HG02763 (cell line): ENCODE results near the gene PDGFD.

Experiments
- ATAC-seq: cut with Tn5 transposase; IDR thresholded peaks from one replicate; pipeline ENCODE4 v1.9.1; 2021; ENCODE audit warnings: mild to moderate bottlenecking, moderate library complexity; ENCODE audit not compliant: unreplicated experiment

The PDGFD gene

GRCh38 chr11:103927535-103927934, 236.4 kb downstream of the PDGFD start:
- peak; percentile 22 for ATAC-seq

DNA sequence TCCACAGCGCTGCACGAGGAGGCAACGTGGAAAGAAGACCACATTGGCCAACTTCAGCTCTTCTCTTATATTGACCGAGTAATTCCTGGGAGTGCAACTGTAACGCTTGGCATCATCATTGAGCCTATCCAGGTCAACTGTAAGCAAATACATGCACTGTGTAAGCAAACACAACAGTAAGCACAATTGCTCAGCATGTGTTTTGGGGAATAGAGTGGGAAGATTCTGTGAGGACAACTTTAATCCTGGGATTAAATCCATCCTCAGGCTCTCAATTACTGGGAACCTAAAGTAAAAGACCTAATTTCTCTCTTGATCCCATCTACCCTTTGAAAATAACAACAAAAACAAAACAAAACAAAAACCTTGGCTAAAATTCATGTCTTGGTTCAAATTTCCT, 237.0 kb downstream of the PDGFD start:
- no peak for ATAC-seq

DNA sequence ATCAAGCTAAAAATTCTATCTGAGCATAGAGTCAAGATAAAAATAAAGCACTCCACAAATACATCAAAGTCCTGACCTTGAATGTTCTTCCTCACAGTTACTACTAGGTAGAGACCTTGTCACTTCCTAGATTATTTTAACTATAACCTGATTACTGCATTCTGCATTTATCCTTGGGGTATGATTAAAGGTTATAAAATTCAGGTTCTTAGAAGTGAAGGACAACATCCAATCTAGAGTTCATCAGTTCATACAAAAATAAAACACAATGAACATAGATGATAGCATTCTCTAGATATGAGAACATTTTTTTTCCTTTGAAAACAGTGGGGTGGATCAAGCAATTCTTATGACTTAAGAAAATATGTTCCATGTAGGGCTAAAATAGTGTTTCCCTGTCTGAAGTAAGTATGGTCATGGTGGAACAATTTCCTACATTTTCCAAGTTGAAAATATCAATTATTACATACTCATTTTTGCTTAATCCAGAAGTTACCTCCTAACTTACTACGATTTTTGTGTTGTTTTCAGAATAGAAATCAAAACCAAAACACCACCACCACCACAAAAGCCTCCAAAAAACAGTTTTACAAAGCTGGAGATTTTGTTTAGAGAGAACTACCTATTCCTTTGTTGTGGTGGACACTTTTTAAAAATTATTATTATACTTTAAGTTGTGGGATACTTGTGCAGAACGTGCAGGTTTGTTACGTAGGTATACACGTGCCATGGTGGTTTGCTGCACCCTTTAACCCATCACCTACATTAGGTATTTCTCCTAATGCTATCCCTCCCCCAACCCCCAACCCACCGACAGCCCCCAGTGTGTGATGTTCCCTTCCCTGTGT, 239.6 kb downstream of the PDGFD start:
- ATAC-seq: no peak

GRCh38 chr11:103923451-103923931, 240.5 kb downstream of the PDGFD start:
- ATAC-seq: no peak

- no peak for ATAC-seq
Measured at GRCh38 chr11:103920933-103921332, 243.0 kb downstream of the PDGFD start.

DNA sequence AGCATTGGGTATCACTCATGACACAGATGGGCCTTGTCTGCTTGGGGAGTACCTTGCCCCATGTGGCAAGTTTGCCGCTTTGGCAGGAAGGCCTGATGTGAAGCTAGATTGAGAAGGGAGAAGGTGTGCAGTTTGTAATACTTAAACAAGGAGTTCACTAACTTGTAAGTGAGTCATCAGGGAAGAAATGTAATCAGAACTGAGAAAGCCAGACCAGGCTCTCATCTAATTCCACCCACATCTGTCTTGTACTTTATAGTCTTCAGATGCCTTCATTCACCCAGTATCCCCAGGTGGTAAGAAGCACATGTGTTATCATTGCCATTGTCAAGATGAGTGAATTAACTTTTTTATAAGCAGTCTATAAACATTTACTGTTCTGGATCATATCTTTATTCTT, 243.5 kb downstream of the PDGFD start:
- ATAC-seq: peak; percentile 47

GRCh38 chr11:103910721-103911120, 253.2 kb downstream of the PDGFD start:
- ATAC-seq: no peak

- ATAC-seq: no peak
Measured at GRCh38 chr11:103907548-103908455, 256.1 kb downstream of the PDGFD start.

DNA sequence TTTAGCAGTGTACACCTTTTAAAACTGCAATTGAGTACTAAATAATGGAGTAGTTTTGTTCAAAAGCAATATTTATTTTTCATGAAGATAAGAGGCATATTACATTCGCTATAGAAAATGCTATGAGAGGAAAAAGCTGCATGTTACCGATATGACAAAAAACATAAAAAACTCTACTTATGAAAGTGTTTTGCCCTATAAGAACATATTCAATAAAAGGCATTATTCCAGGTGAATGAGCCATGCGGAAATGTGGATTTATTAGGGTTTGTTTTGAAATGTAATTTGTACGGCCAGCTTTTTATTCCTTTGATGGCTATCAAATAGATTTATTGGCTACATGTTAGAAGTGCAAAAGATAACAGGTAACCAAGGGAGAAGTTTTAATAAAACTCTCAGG, 256.8 kb downstream of the PDGFD start:
- no peak for ATAC-seq

DNA sequence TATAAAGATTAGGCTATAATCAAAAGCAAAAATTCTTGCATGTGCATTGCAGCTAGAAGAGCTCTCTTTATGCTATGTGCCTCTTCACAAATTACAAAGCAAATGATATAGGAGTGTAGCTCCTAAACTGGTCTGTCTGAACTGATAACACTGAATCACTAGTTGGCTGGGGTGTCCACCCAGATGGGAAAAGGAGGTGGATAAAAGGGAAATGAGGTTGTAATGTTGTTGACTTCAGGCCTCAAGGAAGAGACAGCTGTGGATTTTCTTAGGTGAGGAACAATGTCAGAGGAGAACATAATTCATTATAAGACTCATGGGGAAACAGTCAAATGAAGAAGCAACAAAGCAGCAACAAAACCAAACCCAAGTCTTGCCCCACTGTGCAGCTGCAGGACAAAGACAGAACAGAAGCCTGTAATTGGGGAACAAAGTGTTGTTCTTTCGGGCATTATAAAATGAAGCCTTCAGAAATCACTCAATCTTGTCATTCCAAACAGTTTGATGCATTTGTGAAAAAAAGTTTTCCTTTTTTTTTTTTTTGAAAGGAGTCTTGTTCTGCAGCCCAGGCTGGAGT, 257.6 kb downstream of the PDGFD start:
- ATAC-seq: no peak

- peak; percentile 85 for ATAC-seq
Measured at GRCh38 chr11:103904324-103904667, 259.7 kb downstream of the PDGFD start.

DNA sequence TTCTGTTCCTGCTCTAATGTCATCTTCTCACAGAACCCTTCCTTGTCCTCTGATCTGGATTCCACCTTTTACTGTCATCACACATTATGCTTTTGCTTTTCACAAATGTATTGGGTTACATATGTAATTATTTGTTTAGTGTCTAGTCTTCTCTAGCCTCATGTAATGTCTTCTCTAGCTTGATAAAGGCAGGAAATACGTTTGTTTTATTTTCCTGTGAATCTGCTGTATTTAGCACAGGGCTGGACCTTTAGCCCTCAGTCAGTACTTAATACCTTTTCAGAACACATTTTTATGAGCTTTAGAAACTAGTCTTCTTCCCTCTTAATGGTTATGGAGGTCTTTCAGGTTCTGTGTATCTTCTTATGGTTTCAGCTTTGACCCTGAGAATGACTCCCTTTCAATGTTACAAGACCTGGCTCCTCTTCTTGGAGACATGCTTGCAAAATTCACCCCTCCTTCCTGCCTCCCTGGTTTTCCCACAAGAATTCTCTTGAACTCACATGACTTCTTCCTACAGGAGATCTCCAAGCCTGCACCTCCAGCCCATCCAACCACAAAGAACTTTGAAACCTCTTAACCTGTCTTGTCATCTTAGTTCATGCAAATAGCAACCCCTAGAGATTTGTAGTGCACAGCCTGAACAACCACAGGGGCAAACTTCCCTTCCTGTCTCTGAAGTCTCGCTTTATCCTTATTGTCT, 260.2 kb downstream of the PDGFD start:
- ATAC-seq: peak; percentile 82

GRCh38 chr11:103902994-103903393, 261.0 kb downstream of the PDGFD start:
- ATAC-seq: no peak

GRCh38 chr11:103901656-103902055, 262.3 kb downstream of the PDGFD start:
- ATAC-seq: no peak

DNA sequence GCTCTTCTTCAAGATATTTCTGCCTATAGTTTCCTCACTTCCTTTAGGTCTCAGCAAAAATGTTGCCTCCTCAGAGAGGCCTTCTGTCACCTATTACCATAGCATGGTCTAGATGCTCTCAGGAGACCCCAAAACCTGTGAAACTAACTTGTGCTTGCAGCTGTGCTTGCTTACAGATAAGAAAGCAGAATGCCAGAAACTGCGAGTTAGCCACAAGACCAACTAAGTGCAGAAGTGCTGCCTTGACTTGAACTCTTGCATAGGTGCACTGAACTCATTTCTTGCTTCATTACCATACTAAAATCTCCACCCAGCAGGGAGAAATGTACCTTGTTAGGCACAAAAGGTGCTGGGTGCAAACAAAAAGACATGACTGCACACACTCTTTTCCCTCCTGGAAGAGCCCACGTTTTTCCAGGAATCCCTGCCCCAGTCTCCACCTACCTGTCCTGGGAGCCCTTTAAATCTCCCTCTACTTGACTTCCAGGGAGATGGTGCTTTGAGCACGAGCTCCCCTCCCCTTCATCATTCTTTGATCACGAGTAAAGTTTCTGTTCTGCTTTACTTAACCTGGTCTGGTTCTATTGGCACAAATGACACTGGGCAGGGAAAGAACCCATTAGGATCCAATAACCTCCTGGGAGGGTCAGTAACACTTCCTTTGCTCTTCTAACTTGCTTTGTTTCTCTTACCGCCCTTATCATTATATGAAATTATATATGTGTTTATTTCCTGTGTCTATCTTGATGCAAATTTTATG, 265.2 kb downstream of the PDGFD start:
- ATAC-seq: peak; percentile 59

DNA sequence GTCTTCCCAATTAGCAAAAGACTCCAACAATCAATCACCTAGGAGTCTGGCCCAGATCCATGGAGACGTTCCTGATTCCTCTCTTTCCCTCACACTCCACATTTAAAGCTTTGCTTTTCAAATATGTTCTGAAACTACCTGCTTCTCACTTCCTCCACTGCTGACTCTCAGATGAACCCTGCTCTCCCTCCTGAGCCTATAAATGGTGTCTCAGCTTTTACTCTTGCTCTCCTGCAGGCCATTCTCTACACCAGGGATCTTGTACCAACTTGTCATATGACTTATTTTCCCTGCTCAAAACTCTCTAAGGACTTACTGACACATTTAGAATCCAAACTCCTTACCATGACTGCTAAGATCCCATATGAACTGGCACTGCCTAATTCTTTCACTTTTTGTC, 265.9 kb downstream of the PDGFD start:
- peak; percentile 59 for ATAC-seq

- ATAC-seq: peak; percentile 22
Measured at GRCh38 chr11:103897160-103897936, 266.6 kb downstream of the PDGFD start.

DNA sequence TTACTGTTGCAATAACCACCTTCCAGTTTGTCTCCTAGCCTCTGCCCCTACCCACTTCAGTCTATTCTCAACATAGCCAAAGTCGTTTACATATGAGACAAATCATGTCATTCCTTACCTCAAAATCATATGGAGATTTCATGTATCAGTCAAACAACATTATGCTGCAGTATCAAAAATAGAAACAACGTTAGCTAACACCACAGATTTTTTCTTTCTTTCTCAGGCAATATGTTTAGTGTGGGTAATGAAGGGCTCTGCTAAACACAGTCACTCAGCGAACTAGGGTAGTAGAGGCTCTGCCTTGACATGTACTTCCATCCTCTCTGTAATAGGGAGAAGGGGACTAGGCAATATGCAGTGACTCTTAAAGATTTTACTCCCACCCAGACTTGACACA, 268.8 kb downstream of the PDGFD start:
- ATAC-seq: no peak

GRCh38 chr11:103894673-103895072, 269.3 kb downstream of the PDGFD start:
- no peak for ATAC-seq
